Hypothalamus (tissue), 51 donors: ENCODE measurements around the gene GPR63.
A peak's percentile ranks its signal among the peaks of the same experiment; 100 is the strongest.
"Not testable (repeated sequence)": the region's sequence is repeated elsewhere in the genome, so short reads cannot be mapped to it uniquely, and the experiment has no call there.

ENCODE experiments used
- DNase-seq, 51 donors: peaks; one replicate each; lab custom pipeline; 2025; lab: John Stamatoyannopoulos, UW

Gene GPR63

DNA sequence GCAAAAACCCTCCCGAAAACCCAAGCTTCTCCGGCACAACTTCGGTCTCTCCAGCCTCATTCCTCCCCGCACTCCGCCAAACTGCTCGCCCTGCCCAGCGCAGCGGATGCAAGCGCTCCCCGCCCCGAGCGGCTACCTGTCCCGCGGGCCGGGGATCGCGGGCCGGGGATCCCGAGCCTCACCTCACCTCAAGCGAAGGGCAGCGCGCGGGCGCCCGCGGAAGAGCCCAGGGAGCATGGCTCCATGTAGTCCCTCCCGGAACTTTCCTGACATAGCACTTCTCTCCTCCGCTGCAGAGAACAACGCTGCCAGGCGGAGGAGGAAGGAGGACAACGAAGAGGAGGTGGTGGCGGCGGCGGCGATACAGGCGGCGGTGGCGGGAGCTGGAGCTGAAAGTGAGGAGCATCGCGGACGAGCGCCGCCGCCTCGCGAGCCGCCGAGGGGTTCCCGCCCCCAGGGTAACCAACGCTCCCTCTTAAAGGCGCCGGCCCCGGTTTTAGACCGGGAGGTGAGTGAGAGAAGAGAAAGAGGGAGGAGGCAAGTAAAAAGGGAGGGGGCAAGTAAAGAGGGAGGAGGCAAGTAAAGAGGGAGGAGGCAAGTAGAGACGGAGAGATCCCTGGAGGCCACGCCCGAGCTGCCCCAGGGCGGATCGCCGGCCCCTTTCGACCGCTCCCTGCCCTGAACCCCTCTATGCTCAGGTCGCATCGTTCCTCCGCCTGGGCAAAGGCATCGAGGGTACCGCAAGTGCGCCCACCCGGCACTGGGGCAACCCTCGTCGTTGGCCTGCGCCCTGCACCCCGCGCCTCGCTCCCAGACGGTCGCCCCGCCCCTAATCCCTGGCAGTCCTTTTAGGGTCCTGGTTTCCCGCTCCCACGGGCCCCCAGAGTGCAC is at the start of gene GPR63:
Gene GPR63 (minus strand): TSS at position 397 of the 891 bp plus-strand sequence. CDS start 37,746 bp downstream, outside the sequence.
- peak in 40 of 51 donors; percentile 1 to 72 (median 34) for DNase-seq

- no peak for DNase-seq
Measured at GRCh38 chr6:96886519-96886918, 49.2 kb upstream of the GPR63 start.

DNA sequence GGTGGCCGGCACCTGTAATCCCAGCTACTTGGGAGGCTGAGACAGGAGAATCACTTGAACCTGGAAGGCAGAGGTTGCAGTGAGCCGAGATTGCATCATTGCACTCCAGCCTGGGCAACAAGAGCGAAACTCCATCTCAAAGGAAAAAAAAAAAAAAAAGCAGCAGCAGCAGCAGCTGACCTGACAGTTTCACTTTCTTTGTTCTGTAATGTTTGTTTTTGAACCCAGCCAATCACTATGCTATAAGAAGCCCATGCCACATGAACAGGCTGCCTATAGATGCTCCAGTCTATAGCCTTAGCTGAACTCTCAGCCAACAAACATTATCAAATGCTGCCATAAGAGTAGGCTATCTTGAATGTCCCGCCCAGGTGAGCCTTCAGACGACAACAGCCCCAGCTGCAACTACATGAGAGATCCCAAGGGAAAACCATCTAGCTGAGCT is 47.9 kb upstream of the GPR63 start:
- not testable (repeated sequence) for DNase-seq

- DNase-seq: no peak
Measured at GRCh38 chr6:96878143-96878542, 40.9 kb upstream of the GPR63 start.

- peak in 1 of 51 donors; percentile 1 for DNase-seq
Measured at GRCh38 chr6:96876886-96877545, 39.7 kb upstream of the GPR63 start.

DNA sequence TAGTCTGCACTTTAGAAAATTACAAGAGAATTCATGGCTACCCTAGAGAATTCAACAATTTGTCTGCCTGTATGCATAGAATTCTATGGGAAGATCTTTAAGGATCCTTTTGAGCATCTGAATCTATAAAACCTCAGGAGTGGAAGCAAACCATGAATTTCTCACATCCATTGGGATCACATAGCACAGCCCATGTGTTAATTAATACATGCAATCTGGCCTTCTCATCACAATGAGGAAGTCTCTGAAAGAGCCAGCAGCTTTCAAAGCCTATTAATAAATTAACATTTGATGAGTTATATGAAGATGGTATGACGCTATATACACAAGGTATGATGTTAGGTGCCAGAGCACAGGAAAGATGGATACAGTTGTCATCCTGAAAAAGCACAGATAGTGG is 35.7 kb upstream of the GPR63 start:
- no peak for DNase-seq

DNA sequence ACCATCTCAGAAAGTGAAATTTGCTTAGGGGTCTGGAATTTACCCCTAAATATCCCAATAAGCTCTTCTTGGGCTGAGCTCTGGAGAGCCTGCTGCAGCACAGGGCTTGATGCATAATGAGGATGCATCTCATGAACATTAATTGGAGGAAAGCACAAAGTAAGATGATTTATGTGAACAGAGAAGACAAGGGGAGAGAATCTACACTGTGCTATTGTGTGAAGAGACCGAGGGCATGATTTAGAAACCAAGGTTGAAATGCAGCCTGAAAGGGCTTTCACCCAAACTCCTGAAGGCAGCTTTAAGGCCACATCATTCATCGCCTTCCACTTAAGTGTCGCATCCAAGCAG is 27.8 kb upstream of the GPR63 start:
- no peak for DNase-seq

GRCh38 chr6:96864216-96865054 is 27.2 kb upstream of the GPR63 start:
- no peak for DNase-seq

- DNase-seq: no peak
Measured at GRCh38 chr6:96862560-96862959, 25.3 kb upstream of the GPR63 start.

DNA sequence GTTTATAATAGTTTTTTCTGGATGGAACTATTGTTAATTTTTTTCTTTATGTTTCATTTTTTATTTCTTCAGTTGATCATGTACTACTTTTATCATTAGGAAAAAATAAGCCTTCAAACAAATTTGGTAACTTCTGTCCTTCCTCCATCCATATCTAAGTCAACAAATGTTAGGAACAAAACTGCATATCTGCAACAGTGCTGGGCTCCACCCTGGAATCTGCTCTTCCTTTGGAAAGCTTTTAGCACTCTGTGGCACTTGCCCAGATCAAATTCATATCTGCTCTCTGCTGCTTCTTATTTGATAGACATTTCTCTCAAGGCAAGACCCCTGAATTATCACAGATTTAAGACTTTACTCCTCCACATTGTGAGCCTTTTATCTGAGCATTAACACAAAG is 24.3 kb upstream of the GPR63 start:
- DNase-seq: no peak

DNA sequence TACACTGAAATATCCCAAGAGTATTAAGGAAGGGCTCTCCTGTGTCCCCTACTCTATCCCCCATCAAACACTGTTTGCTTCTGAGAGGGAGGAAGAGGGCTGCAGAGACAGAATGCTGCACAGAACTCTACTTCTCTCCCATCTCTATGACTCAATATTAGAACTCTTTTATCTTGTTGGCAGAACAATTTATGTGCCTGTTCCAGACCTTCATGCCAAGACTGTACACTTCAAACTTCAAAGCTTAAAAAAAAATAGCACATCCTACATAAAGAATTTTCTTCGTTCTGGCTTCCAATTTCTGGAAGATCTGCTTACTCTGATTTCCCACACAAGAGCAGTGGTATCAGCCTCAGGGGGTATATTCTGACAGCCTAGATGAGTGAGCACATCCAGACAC is 19.6 kb upstream of the GPR63 start:
- no peak for DNase-seq

DNA sequence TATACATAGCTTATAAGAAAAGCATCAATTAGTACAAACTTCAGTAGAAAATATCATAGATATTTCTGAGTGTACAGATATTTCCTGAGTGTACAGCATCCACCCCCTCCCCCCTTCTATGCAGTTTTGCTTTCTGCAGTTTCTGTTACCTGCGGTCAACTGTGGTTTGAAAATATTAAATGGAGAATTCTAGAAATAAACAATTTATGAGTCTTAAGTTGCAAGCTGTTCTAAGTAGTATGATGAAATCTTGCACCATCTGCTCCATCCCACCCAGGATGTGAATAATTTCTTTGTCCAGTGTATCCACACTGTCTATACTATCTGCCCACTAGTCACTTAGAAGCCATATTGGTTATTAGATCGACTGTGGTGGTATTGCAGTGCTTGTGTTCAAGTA is 15.8 kb upstream of the GPR63 start:
- DNase-seq: no peak

- DNase-seq: no peak
Measured at GRCh38 chr6:96852605-96853004, 15.3 kb upstream of the GPR63 start.

DNA sequence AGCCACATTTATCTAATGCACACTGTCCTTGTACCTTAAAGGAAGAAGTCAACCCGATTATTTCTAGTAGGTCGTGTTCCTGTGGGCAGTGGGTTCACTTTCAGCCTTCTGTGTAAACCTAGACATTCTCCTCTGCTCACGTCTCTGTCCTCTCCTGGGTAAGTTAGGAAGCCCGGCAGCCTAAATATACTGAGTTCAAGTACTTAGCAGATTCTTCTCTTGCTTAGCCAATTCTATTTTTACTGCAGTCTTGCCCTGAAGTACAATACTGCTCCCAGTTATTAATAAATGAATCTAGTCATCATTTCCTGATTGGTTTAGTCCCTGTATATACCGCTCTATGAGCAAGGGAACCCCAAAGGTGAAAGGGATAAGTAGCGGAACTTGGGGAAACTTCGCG is 14.6 kb upstream of the GPR63 start:
- no peak for DNase-seq

- no peak for DNase-seq
Measured at GRCh38 chr6:96849615-96850014, 12.3 kb upstream of the GPR63 start.

- DNase-seq: no peak
Measured at GRCh38 chr6:96844530-96844929, 7.3 kb upstream of the GPR63 start.

DNA sequence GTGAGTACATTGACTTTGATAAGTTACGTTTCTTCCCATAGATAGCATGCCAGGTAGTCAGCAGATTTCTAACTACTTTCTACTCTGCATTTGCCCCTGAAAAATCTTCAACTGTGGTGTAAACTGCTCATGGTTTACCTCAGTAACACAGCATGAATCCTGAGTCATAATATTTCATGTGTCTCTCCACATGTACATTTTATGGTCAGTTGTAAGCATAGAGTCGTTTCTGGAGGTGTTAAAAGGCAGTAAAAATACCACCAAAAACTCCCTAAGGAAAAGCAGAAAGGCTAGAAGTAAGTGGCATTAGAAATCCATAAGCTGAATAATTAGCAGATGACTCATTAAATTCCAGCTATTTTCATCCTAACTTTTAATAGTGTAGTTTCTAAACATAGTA is 4.1 kb upstream of the GPR63 start:
- no peak for DNase-seq

DNA sequence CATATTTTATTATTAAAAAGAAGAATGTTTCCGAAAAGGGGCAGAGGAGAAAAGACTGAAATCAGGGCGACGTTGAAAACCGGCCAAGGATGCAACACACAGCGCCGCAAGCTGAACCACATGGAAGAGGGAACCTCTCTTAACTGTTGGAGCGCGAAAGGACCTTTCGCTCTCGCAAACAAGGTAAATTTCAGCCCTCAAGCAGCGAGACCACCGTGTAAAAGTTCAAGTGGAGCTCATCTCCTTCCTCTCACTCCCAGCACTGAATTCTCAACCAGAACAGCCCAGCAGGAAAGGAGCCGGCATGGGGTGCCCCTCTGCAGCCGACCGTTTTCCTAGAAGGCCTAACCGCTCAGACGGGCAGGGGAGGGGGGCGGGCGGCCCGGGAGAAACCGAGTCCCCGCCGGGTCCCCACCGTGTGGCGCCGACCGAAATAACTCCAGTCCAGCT is 621 bp downstream of the GPR63 start:
- DNase-seq: peak in 15 of 51 donors; percentile 0 to 55 (median 24)

GRCh38 chr6:96834070-96834469 is 3.2 kb downstream of the GPR63 start:
- no peak for DNase-seq

GRCh38 chr6:96832780-96833179 is 4.5 kb downstream of the GPR63 start:
- no peak for DNase-seq

DNA sequence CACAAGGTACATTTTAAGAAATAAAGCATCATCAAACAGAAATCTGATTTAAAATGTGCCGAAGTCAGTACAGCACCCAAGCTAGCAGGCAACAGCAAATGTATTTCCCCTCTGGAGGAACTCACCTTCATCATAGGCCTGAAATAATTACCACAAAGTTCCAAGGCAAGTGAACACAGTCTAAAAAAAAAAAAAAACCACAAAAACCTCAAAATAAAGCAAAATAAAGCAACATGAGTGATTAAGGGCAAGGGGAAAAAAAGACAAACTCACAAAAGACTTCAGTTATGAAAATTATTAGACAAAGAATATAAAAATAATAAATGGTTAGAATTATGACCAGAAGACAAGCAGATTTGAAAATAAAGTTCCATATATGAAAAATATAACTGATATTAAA is 10.4 kb downstream of the GPR63 start:
- no peak for DNase-seq
